Measurements from ENCODE around the gene RABEP1. TPM values are rescaled to one million over a fixed set of nuclear protein-coding genes. Genes with fewer than 3 reads are reported as not detected.

Gene RABEP1
- total RNA-seq, 1 experiment from 2014 or later, result 53.0 TPM

DNA sequence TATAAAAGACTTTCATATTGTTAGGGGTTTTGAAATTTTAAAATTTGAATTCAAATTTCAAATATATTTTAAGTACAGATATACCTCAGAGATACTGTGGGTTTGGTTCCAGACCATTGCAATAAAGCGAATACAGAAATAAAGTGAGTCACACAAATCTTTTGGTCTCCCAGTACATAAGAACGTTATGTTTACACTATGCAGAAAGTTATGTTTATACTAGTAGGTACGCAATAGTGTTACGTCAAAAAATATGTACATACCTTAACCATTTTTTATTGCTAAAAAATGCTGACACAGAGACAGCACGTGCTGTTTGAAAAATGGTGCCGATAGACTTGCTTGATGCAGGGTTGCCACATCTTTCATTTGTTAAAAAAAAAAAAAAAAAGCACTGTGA is 117.7 kb downstream of the RABEP1 start:
- DNase-seq, result no peak
- ChIA-PET POLR2A (ENCODE audit: unreplicated experiment) (no interaction called here), CTCF (no interaction called here)
- Histone ChIP-seq H3K9me2 (ENCODE audit: insufficient read depth) (no peaks in the 10 kb centered on the region), H2AFZ (no peak overlapping the region), H3K4me2 (no peak overlapping the region), H3K27ac (no peak overlapping the region), H3K27me3 (ENCODE audit: insufficient read depth, low read depth) (no peaks in the 10 kb centered on the region), H3K4me1 (replicated peaks; ENCODE audit: insufficient read depth) (no peaks in the 10 kb centered on the region), H3K4me3 (no peak overlapping the region), H3K36me3 (ENCODE audit: low read depth) (peaks cover 58% of the 10 kb centered on the region), H3K79me2 (ENCODE audit: low read depth) (no peaks in the 10 kb centered on the region), H4K20me1 (ENCODE audit: insufficient read depth) (peaks cover 20% of the 10 kb centered on the region), H3F3A (ENCODE audit: insufficient read depth, low read depth) (peaks cover 12% of the 10 kb centered on the region; the same call in 1 of the 2 replicates), H3K9me3 (ENCODE audit: insufficient read depth, low read depth) (no peaks in the 10 kb centered on the region)
- intact Hi-C loops (cut with micrococcal nuclease; ENCODE audit: unreplicated experiment), result no loop called here
- no TSS peak for BruUV-seq (replicated peaks)
- TF ChIP-seq, protein P1, sequence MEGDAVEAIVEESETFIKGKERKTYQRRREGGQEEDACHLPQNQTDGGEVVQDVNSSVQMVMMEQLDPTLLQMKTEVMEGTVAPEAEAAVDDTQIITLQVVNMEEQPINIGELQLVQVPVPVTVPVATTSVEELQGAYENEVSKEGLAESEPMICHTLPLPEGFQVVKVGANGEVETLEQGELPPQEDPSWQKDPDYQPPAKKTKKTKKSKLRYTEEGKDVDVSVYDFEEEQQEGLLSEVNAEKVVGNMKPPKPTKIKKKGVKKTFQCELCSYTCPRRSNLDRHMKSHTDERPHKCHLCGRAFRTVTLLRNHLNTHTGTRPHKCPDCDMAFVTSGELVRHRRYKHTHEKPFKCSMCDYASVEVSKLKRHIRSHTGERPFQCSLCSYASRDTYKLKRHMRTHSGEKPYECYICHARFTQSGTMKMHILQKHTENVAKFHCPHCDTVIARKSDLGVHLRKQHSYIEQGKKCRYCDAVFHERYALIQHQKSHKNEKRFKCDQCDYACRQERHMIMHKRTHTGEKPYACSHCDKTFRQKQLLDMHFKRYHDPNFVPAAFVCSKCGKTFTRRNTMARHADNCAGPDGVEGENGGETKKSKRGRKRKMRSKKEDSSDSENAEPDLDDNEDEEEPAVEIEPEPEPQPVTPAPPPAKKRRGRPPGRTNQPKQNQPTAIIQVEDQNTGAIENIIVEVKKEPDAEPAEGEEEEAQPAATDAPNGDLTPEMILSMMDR (conservative IDR thresholded peaks at IDR 0.05), result no peak
- TF ChIP-seq EZH2 (IDR thresholded peaks at IDR 0.05; ENCODE audit: low read depth), result no peak

DNA sequence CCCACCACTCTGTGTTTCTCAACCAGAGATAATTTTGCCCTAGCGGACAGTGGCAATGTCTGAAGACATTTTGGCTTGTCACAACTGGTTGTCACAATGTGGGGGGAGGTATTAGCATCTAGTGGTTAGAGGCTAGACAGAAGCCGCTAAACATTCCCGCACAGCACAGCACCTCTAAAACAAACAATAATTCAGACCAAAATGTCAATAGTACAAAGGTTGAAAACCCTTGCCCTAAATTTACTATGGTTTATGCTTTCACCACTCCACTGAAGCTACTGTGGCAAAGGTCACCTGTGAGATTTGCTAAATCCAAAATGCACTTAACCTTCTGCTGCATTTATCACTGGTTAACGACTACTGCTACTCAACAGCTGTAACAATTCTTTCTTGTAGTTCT is 123.3 kb downstream of the RABEP1 start:
- no peak overlapping the region for H3K27ac ChIP-seq
- H3F3A ChIP-seq (ENCODE audit: insufficient read depth, low read depth), result peaks cover 16% of the 10 kb centered on the region; the same call in 1 of the 2 replicates
- peaks cover 30% of the 10 kb centered on the region for H4K20me1 ChIP-seq (ENCODE audit: insufficient read depth)
- no peak overlapping the region for H2AFZ ChIP-seq
- DNase-seq, result no peak
- TF ChIP-seq, protein P1 (conservative IDR thresholded peaks at IDR 0.05), result no peak
- no peak for TF ChIP-seq EZH2 (IDR thresholded peaks at IDR 0.05; ENCODE audit: low read depth)
- H3K9me3 ChIP-seq (ENCODE audit: insufficient read depth, low read depth), result no peaks in the 10 kb centered on the region
- CTCF ChIA-PET, result no interaction called here
- no peaks in the 10 kb centered on the region for H3K4me1 ChIP-seq (replicated peaks; ENCODE audit: insufficient read depth)
- no peak overlapping the region for H3K4me3 ChIP-seq
- H3K9me2 ChIP-seq (ENCODE audit: insufficient read depth), result no peaks in the 10 kb centered on the region
- no peaks in the 10 kb centered on the region for H3K27me3 ChIP-seq (ENCODE audit: insufficient read depth, low read depth)
- no TSS peak for BruUV-seq (replicated peaks)
- peaks cover 7% of the 10 kb centered on the region; the same call in 1 of the 2 replicates for H3K79me2 ChIP-seq (ENCODE audit: low read depth)
- H3K36me3 ChIP-seq (ENCODE audit: low read depth), result peaks cover 78% of the 10 kb centered on the region
- no peak overlapping the region for H3K4me2 ChIP-seq
- POLR2A ChIA-PET (ENCODE audit: unreplicated experiment), result interaction anchor here (0.7 kb wide), 1 partner anchor 33 kb away, joined by 5 read pairs; no protein-coding TSS in a partner anchor
- intact Hi-C loops (cut with micrococcal nuclease; ENCODE audit: unreplicated experiment), result no loop called here

DNA sequence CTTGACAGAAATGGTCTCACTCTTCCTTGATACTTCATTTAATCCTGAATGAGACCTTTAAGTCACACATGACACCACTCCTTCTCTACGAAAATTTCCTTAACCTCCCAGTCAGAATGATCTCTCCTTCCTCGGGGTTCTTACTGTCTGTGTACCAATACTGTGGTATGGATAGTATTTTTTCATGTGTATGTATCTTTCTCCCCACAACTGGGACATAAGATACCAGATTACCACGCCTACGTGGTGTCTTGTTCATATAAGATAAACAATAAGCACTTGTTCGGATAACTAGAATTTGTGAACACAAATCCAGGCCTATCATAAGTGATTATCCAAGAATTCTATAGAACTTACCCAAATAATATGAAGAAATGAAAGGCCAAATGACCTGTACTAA is 126.1 kb downstream of the RABEP1 start:
- CTCF ChIA-PET, result no interaction called here
- no peak overlapping the region for H3K4me3 ChIP-seq

More for the DNA sequence above, 126.1 kb downstream of the RABEP1 start:
- Histone ChIP-seq H3K4me2 (no peak overlapping the region), H3F3A (ENCODE audit: insufficient read depth, low read depth) (peaks cover 9% of the 10 kb centered on the region), H3K4me1 (replicated peaks; ENCODE audit: insufficient read depth) (peaks cover 4% of the 10 kb centered on the region), H3K9me3 (ENCODE audit: insufficient read depth, low read depth) (no peaks in the 10 kb centered on the region), H3K27me3 (ENCODE audit: insufficient read depth, low read depth) (no peaks in the 10 kb centered on the region), H3K27ac (no peak overlapping the region), H3K36me3 (ENCODE audit: low read depth) (peaks cover 87% of the 10 kb centered on the region), H2AFZ (no peak overlapping the region), H3K79me2 (ENCODE audit: low read depth) (peaks cover 32% of the 10 kb centered on the region), H4K20me1 (ENCODE audit: insufficient read depth) (peaks cover 30% of the 10 kb centered on the region), H3K9me2 (ENCODE audit: insufficient read depth) (no peaks in the 10 kb centered on the region)
- no peak for DNase-seq
- POLR2A ChIA-PET (ENCODE audit: unreplicated experiment), result no interaction called here
- no TSS peak for BruUV-seq (replicated peaks)
- intact Hi-C loops (cut with micrococcal nuclease; ENCODE audit: unreplicated experiment), result no loop called here
- TF ChIP-seq, protein P1 (conservative IDR thresholded peaks at IDR 0.05), result no peak
- TF ChIP-seq EZH2 (IDR thresholded peaks at IDR 0.05; ENCODE audit: low read depth), result no peak
